ENCODE measurements around the gene GALNT17. TPM values are rescaled to one million over a fixed set of nuclear protein-coding genes. Genes with fewer than 3 reads are reported as not detected.

Gene GALNT17
- polyA plus RNA-seq, 2 of the 4 experiments (the other 2 are of a cell fraction): not detected

- Histone ChIP-seq H3K4me3 (no peak overlapping the region), H3K9me3 (no peaks in the 10 kb centered on the region; the same call in 2 of the 3 replicates), H3K4me2 (no peak overlapping the region), H3K4me1 (no peaks in the 10 kb centered on the region), H3K27ac (no peak overlapping the region)
- ATAC-seq: no peak
- POLR2A ChIA-PET: no interaction called here
- TF ChIP-seq HOXB5 (CRISPR knock-in tag; IDR thresholded peaks at IDR 0.05) (no peak), RNF2 (IDR thresholded peaks at IDR 0.05; ENCODE audit: borderline replicate concordance, low read depth) (no peak), RARB (CRISPR knock-in tag; IDR thresholded peaks at IDR 0.05) (no peak), HMGXB4 (CRISPR knock-in tag; IDR thresholded peaks at IDR 0.05; ENCODE audit: borderline replicate concordance) (no peak), POLR2A (IDR thresholded peaks at IDR 0.05; ENCODE audit: low read length) (no peak), ZC3H11A (IDR thresholded peaks at IDR 0.05) (no peak), HEYL (CRISPR knock-in tag; IDR thresholded peaks at IDR 0.05) (no peak), JUNB (IDR thresholded peaks at IDR 0.05) (no peak)
- WGBS (ENCODE audit: missing lambda C conversion rate): 6% methylated on average over 6 of the region's 6 CpGs
- CTCF ChIA-PET: interaction anchor here (0.7 to 1.1 kb wide), 2 partner anchors 44 to 568 kb away, joined by 3 read pairs; no protein-coding TSS in a partner anchor
- no peak for FAIRE-seq
- no peak for DNase-seq (ENCODE audit: low read depth in 1 of 2, low spot score in 1 of 2)
Measured at GRCh38 chr7:71694665-71695064, 562.7 kb downstream of the GALNT17 start.

- CTCF ChIA-PET: no interaction called here
- POLR2A ChIA-PET: no interaction called here
Measured at GRCh38 chr7:71695186-71695585, 563.2 kb downstream of the GALNT17 start.

GRCh38 chr7:71696511-71696910 is 564.6 kb downstream of the GALNT17 start:
- H3K9me3 ChIP-seq: no peaks in the 10 kb centered on the region
- no peak overlapping the region for H3K4me3 ChIP-seq
- no peak overlapping the region for H3K4me2 ChIP-seq
- no peak overlapping the region for H3K27ac ChIP-seq
- no peak for ATAC-seq
- CTCF ChIA-PET: interaction anchor here (1.4 kb wide), 1 partner anchor 37 kb away, joined by 3 read pairs; no protein-coding TSS in a partner anchor
- 1% methylated on average over 2 of the region's 2 CpGs for WGBS (ENCODE audit: missing lambda C conversion rate)
- POLR2A ChIA-PET: no interaction called here
- FAIRE-seq: no peak
- no peak for DNase-seq (ENCODE audit: low read depth in 1 of 2, low spot score in 1 of 2)
- TF ChIP-seq POLR2AphosphoS2 (conservative IDR thresholded peaks at IDR 0.05; ENCODE audit: low read length) (no peak), EHF (CRISPR knock-in tag; IDR thresholded peaks at IDR 0.05) (no peak), SMC3 (IDR thresholded peaks at IDR 0.05) (no peak), BHLHE40 (IDR thresholded peaks at IDR 0.05; ENCODE audit: low read depth, low read length) (no peak), CBX2 (IDR thresholded peaks at IDR 0.05; ENCODE audit: borderline replicate concordance, low read depth) (no peak), ZC3H11A (IDR thresholded peaks at IDR 0.05) (no peak), ELK1 (IDR thresholded peaks at IDR 0.05; ENCODE audit: low read depth, low read length) (no peak), HOXA7 (CRISPR knock-in tag; IDR thresholded peaks at IDR 0.05) (no peak), FOXS1 (CRISPR knock-in tag; IDR thresholded peaks at IDR 0.05) (no peak), E2F6 (IDR thresholded peaks at IDR 0.05; ENCODE audit: borderline replicate concordance, low read depth) (no peak), REST (IDR thresholded peaks at IDR 0.05) (no peak), MAFK (IDR thresholded peaks at IDR 0.05; ENCODE audit: partially characterized antibody) (no peak), HOXB13 (CRISPR knock-in tag; IDR thresholded peaks at IDR 0.05; ENCODE audit: low read depth) (no peak), EHMT2 (IDR thresholded peaks at IDR 0.05; ENCODE audit: low read depth) (no peak), HEYL (CRISPR knock-in tag; IDR thresholded peaks at IDR 0.05) (no peak), CHD2 (IDR thresholded peaks at IDR 0.05; ENCODE audit: low read length, partially characterized antibody) (no peak)
- no peaks in the 10 kb centered on the region for H3K4me1 ChIP-seq

More at GRCh38 chr7:71695186-71695585, 563.2 kb downstream of the GALNT17 start:
- no peak overlapping the region for H3K4me3 ChIP-seq
- no peak overlapping the region for H3K4me2 ChIP-seq
- no peak for DNase-seq (ENCODE audit: low read depth in 1 of 2, low spot score in 1 of 2)
- H3K27ac ChIP-seq: no peak overlapping the region
- no peaks in the 10 kb centered on the region; the same call in 2 of the 3 replicates for H3K9me3 ChIP-seq
- ATAC-seq: no peak
- 10% methylated on average over 2 of the region's 2 CpGs for WGBS (ENCODE audit: missing lambda C conversion rate)
- TF ChIP-seq ZNF302 (CRISPR knock-in tag; IDR thresholded peaks at IDR 0.05) (no peak), HOXB5 (CRISPR knock-in tag; IDR thresholded peaks at IDR 0.05) (no peak), RARB (CRISPR knock-in tag; IDR thresholded peaks at IDR 0.05) (no peak), HMGXB4 (CRISPR knock-in tag; IDR thresholded peaks at IDR 0.05; ENCODE audit: borderline replicate concordance) (no peak), HOXA7 (CRISPR knock-in tag; IDR thresholded peaks at IDR 0.05) (no peak)
- no peak for FAIRE-seq
- H3K4me1 ChIP-seq: no peaks in the 10 kb centered on the region
